ENCODE results near the gene SLC36A3.
"Not testable (repeated sequence)": the region's sequence is repeated elsewhere in the genome, so short reads cannot be mapped to it uniquely, and the experiment has no call there.

The SLC36A3 gene

GRCh38 chr5:151258816-151259215, 44.8 kb downstream of the SLC36A3 start:
- DNase-seq = no peak

GRCh38 chr5:151258201-151258611, 45.4 kb downstream of the SLC36A3 start:
- no peak for DNase-seq

GRCh38 chr5:151257731-151258181, 45.8 kb downstream of the SLC36A3 start:
- DNase-seq = peak; percentile 64

GRCh38 chr5:151255621-151256286, 47.8 kb downstream of the SLC36A3 start:
- DNase-seq = no peak

DNA sequence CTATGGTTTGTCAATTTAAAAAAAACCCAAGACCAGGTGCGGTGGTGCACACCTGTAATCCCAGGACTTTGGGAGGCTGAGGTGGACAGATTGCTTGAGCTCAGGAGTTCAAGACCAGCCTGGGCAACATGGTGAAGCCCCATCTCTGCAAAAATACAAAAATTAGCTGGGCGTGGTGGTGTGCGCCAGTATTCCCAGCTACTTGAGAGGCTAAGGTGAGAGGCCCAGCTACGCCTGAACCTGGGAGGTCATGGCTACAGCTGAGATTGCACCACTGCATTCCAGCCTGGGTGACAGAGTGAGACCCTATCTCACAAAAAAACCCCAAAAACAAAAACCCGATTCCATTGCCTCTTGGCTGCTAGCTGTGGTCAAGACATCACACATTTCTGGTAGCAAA, 48.6 kb downstream of the SLC36A3 start:
- not testable (repeated sequence) for DNase-seq

GRCh38 chr5:151254556-151254955, 49.0 kb downstream of the SLC36A3 start:
- DNase-seq = no peak

DNA sequence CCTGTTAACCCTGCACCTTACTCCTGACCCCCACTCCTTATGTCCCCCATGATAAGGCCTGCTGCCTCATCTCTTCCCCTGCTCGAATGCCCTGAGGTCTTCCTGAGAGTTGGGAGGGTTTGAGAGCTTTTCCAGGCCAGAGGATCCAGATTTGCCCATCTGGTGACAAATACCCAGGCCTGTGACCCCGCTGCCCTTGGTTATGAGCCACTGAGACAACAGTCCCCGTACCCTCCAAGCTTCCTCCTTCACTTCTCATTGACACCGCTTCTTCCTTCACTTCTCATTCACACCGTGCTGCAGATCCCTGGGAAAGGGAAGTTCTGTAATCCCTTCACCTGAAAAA, 50.0 kb downstream of the SLC36A3 start:
- no peak for DNase-seq

DNA sequence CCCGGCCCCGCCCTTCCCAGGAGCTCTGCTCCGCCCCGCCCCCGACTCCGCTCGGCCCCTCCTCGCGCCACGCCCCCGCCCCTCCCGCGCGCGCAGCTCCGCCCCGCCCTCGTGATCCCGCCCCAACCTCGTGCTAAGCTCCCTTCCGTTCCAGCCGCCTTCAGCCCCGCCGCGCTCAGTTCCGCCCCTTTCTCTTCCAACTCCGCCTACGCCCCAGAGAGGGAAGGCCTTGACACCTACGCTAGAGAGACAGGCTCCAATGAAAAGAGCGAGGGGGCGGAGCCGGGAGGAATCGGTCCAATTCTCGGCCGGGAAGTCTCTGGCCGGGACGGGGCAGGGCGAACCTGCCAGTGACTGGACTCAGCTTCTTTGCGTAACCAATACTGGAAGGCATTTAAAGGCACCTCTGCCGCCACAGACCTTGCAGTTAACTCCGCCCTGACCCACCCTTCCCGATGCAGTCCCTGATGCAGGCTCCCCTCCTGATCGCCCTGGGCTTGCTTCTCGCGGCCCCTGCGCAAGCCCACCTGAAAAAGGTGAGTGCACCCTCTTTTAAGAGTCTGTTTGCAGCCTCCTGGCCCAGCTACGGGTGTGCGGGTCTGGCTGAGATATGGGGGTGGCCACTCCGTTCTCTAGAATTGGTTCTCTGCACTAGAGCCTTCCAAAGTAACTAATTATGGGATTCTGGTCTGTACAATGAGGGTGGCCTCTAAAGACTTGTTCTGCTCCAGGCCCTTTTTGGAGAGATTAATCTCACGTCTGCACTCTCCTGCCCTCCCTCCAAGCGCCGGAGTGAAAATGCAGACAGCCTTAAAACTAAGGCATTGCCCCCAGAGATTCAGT, 50.6 kb downstream of the SLC36A3 start, which contains the start of gene GM2A:
GM2A (plus strand) TSS at position 424 of the 843 bp plus-strand sequence; CDS start at position 456, 32 bp downstream.
- DNase-seq = peak; percentile 100

- DNase-seq = no peak
Observed at GRCh38 chr5:151251621-151252020, 51.9 kb downstream of the SLC36A3 start.

DNA sequence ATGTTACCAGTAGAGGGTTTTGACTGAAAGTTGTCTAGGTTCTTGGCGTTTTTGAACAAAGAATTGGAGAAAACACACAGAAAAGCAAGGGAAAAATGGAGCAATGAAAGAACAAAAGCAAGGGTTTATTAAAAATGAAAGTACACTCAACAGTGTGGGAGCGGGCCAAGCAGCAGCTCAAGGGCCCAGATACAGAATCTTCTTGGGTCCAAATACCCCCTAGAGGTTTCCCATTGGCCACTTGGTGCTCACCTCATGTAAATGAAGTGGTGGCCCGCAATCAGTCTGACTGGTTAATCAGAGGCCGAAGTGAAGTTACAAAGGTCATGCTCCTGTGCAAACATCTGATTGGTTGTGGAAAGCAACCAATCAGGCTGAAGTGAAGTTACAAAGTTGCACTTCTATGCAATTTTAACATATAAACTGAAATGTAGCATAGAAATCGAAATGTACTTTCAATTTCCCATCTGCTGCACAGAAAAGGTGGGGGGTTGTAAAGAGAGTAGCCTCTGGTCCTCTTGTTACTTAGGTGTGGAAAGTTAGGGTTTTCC, 52.5 kb downstream of the SLC36A3 start:
- no peak for DNase-seq

DNA sequence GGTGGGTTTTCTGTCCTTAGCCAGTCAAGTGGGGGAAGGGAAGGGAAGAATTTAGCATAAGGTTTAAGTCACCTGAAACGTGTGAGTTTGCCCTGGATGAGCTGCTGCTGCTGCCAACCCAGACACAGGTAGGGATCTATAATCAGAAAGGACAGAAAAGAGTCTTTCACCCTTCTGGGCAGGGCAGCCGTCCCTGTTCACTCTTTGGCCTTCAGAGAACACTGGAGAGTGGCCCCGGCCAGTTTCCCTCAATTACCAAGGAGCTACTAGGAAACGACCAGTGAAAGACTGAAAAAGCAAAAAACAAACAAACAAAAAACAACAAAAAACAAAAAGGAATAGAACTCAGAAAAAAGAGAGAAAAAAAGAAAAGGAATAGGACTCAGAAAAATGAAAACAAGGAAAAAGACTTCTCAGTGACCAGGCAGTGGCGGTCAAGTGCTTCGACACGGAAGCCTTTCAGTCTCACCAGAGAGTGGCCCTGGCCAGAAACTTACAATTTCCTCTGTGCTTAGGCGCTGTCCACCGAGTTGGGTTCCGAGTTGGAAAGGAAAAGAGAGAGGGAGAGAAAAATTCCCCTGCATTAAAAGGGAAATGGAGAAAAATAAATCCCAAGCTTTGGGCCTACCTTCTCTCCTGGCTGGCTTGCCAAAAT, 53.1 kb downstream of the SLC36A3 start:
- DNase-seq = no peak

- no peak for DNase-seq
Observed at GRCh38 chr5:151249281-151249680, 54.3 kb downstream of the SLC36A3 start.

- no peak for DNase-seq
Observed at GRCh38 chr5:151248651-151249050, 54.9 kb downstream of the SLC36A3 start.

DNA sequence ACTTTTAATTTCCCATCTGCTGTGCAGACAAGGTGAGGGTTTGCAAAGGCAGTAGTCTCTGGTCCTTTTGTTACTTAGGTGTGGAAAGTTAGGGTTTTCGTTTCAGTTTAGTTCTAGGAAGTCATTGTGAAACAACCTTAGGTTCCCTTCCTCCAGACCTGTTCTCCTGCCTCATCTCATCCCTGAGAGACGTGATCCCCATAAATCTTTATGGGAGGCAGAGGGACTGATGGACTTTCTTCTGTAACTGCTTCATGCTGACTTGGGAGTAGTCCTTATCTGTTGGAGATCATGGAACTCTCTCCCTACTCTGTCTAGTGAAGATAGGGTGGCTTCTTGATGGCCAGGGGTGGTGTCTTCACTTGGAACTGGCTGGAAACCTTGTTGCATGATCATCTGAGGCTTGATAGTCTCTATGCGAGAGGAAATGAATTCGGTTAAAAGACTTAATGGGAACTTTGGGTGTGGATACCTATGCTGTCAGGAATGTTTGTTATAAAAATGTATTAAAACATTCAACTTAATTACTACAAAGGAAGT, 57.8 kb downstream of the SLC36A3 start:
- DNase-seq = no peak

GRCh38 chr5:151244206-151244605, 59.4 kb downstream of the SLC36A3 start:
- no peak for DNase-seq

- no peak for DNase-seq
Observed at GRCh38 chr5:151243564-151243963, 60.0 kb downstream of the SLC36A3 start.

DNA sequence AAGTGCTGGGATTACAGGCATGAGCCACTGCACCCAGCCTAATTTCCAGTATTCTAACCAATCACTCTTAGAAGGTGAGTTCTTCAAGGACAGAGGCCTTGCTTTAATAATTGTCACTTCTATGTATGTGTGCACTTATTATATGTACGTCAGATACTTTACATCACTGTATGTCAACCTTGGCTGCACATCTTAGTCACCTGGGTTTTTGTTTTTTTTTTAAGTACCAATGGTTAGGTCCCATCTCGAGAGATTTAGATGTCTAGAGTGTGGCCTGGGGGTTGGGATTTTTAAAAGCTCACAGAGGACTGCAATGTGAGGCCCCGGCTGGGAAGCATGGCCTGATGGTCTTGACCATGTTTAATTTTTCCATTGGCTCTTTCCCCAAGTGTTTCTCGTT, 60.4 kb downstream of the SLC36A3 start:
- no peak for DNase-seq

- DNase-seq = no peak
Observed at GRCh38 chr5:151240924-151241635, 62.5 kb downstream of the SLC36A3 start.

- DNase-seq = not testable (repeated sequence)
Observed at GRCh38 chr5:151240268-151240835, 63.2 kb downstream of the SLC36A3 start.

GRCh38 chr5:151239237-151239861, 64.2 kb downstream of the SLC36A3 start:
- DNase-seq = peak; percentile 70

GRCh38 chr5:151238303-151238741, 65.2 kb downstream of the SLC36A3 start:
- DNase-seq = no peak

Measured in EL (cell line).